H1 (cell line): ENCODE data around the gene LMAN2.

Source experiments
- CHD2 ChIP-seq: IDR thresholded peaks from 2 replicates; pipeline ENCODE4 v1.6.1; 2012; ENCODE audit warnings: low read length, improper control_type of control experiment
- CTCF ChIP-seq, 3 experiments: IDR thresholded peaks; 1 replicate in 2 of 3; 2 replicates in 1 of 3; pipeline versions ENCODE4 v1.5.1 to v1.6.1; 2011; ENCODE audit warnings: low read length in 3 of 3, mild to moderate bottlenecking in 3 of 3, inconsistent platforms in 2 of 3, low read depth in 1 of 3, moderate library complexity in 1 of 3; ENCODE audit not compliant: insufficient read depth in 1 of 3; ENCODE audit errors: control extremely low read depth in 1 of 3
- EGR1 ChIP-seq: IDR thresholded peaks from 2 replicates; pipeline ENCODE4 v1.6.1; 2011; ENCODE audit warnings: low read depth, low read length, borderline replicate concordance
- EZH2 ChIP-seq: fragments of 200-600 bp; sonication (generic); IDR thresholded peaks from 2 replicates; pipeline ENCODE4 v1.7.1; 2012; ENCODE audit warnings: low read depth, mild to moderate bottlenecking, moderate library complexity, low read length, inconsistent platforms; ENCODE audit not compliant: severe bottlenecking
- USF2 ChIP-seq: IDR thresholded peaks from 2 replicates; pipeline ENCODE4 v1.6.1; 2011; ENCODE audit warnings: low read length, improper control_type of control experiment

DNA sequence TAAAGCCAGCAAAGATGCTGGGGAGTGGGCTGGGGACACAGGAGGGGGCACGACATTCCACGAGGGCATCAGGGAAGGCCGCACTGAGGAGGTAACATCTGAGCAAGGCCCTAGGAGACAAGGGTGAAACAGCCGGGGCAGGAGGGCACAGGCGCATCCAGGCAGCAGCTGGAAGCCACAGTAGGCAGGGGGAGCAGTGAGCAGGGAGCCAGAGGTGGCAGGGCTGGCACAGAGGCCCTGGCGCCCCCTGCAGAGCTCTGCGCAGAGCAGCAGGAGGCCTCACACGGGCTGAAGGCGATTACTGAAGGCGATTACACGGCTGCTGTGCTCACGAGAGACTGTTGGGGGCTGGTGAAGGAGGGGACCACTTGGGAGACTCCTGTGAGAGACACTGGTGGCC is 15.4 kb downstream of the LMAN2 start:
- TF ChIP-seq EGR1 (no peak), USF2 (no peak), CHD2 (no peak), CTCF (IDR thresholded peaks at IDR 0.05; ENCODE audit: control extremely low read depth in 1 of 3, insufficient read depth in 1 of 3, low read depth in 1 of 3, low read length in 3 of 3) (peak in 2 of 3 experiments; percentile 39 to 74; a peak in 3 of 4 replicates), EZH2 (no peak)
